Loucy (cell line): Measurements from ENCODE around the gene ZNF516.

Source experiments
- H2AFZ ChIP-seq: fragments of 200-600 bp; sonication (generic); 2 replicates; pipeline ENCODE4 v1.6.0; 2016; ENCODE audit warnings: antibody characterized with exemption, mild to moderate bottlenecking, low read length, moderate library complexity
- H3F3A ChIP-seq: fragments of 200-600 bp; 2 replicates; pipeline ENCODE4 v1.6.0; 2016; ENCODE audit warnings: antibody characterized with exemption, low read depth, mild to moderate bottlenecking
- H3K27me3 ChIP-seq: fragments of 200-600 bp; sonication (generic); 2 replicates; pipeline ENCODE4 v1.6.1; 2014; ENCODE audit warnings: low read length, mild to moderate bottlenecking; ENCODE audit not compliant: insufficient read depth, poor library complexity, severe bottlenecking
- H3K36me3 ChIP-seq: fragments of 200-600 bp; sonication (generic); 2 replicates; pipeline ENCODE4 v1.6.1; 2016; ENCODE audit warnings: low read length; ENCODE audit not compliant: insufficient read depth
- H3K4me1 ChIP-seq: fragments of 200-600 bp; sonication (generic); 2 replicates; pipeline ENCODE4 v1.5.1; 2014; ENCODE audit warnings: low read length, mild to moderate bottlenecking; ENCODE audit not compliant: insufficient read depth, poor library complexity, severe bottlenecking
- H3K4me2 ChIP-seq: fragments of 200-600 bp; sonication (generic); 2 replicates; pipeline ENCODE4 v1.6.0; 2014; ENCODE audit warnings: antibody characterized with exemption, low read length, low read depth, mild to moderate bottlenecking; ENCODE audit not compliant: poor library complexity, severe bottlenecking
- H3K4me3 ChIP-seq: fragments of 200-600 bp; sonication (generic); 2 replicates; pipeline ENCODE4 v1.5.1; 2014; ENCODE audit warnings: low read length, mild to moderate bottlenecking, mixed read lengths; ENCODE audit not compliant: poor library complexity, severe bottlenecking
- H3K79me2 ChIP-seq: fragments of 200-600 bp; sonication (generic); 2 replicates; pipeline ENCODE4 v1.6.1; 2014; ENCODE audit warnings: low read length; ENCODE audit not compliant: insufficient read depth
- H3K9ac ChIP-seq: fragments of 200-600 bp; sonication (generic); 2 replicates; pipeline ENCODE4 v1.6.0; 2014; ENCODE audit warnings: mild to moderate bottlenecking, low read depth, low read length, moderate library complexity; ENCODE audit not compliant: poor library complexity, severe bottlenecking
- H3K9me2 ChIP-seq: fragments of 200-600 bp; sonication (generic); replicated peaks from 2 replicates; pipeline ENCODE4 v1.6.1; 2016; ENCODE audit warnings: low read depth, low read length, mixed read lengths
- H3K9me3 ChIP-seq: fragments of 200-600 bp; sonication (generic); 2 replicates; pipeline ENCODE4 v1.6.1; 2014; ENCODE audit warnings: mild to moderate bottlenecking, antibody characterized with exemption, low read length, low read depth; ENCODE audit not compliant: insufficient read depth
- H4K20me1 ChIP-seq: fragments of 200-600 bp; sonication (generic); 2 replicates; pipeline ENCODE4 v1.6.0; 2014; ENCODE audit warnings: antibody characterized with exemption, low read length, mild to moderate bottlenecking; ENCODE audit not compliant: insufficient read depth, poor library complexity, severe bottlenecking
- CTCF ChIP-seq: fragments of 200-600 bp; sonication (generic); conservative IDR thresholded peaks from 2 replicates; pipeline ENCODE4 v1.5.1; 2014; ENCODE audit warnings: mild to moderate bottlenecking, antibody characterized with exemption, low read length
- EZH2phosphoT487 ChIP-seq: fragments of 200-600 bp; IDR thresholded peaks from 2 replicates; pipeline ENCODE4 v1.6.1; 2018; ENCODE audit warnings: antibody characterized with exemption, mild to moderate bottlenecking, moderate library complexity, borderline replicate concordance

The ZNF516 gene

GRCh38 chr18:76483780-76484179 is 11.3 kb downstream of the ZNF516 start:
- TF ChIP-seq EZH2phosphoT487 (no peak), CTCF (no peak)
- H3K36me3 ChIP-seq: no peaks in the 10 kb centered on the region
- H4K20me1 ChIP-seq: no peaks in the 10 kb centered on the region
- H2AFZ ChIP-seq: no peak overlapping the region
- no peak overlapping the region for H3K9ac ChIP-seq
- H3K4me3 ChIP-seq: no peak overlapping the region
- H3K9me3 ChIP-seq: no peaks in the 10 kb centered on the region
- no peaks in the 10 kb centered on the region for H3F3A ChIP-seq
- H3K4me2 ChIP-seq: no peak overlapping the region
- H3K27me3 ChIP-seq: no peaks in the 10 kb centered on the region
- H3K9me2 ChIP-seq: no peaks in the 10 kb centered on the region
- no peaks in the 10 kb centered on the region for H3K4me1 ChIP-seq
- H3K79me2 ChIP-seq: peaks cover 12% of the 10 kb centered on the region; the same call in 1 of the 2 replicates

- no peaks in the 10 kb centered on the region for H3K4me1 ChIP-seq
- H3K36me3 ChIP-seq: no peaks in the 10 kb centered on the region
- peaks cover 10% of the 10 kb centered on the region; the same call in 1 of the 2 replicates for H3K79me2 ChIP-seq
- no peaks in the 10 kb centered on the region for H3K9me3 ChIP-seq
- no peaks in the 10 kb centered on the region for H3K9me2 ChIP-seq
- no peaks in the 10 kb centered on the region for H3F3A ChIP-seq
- H3K27me3 ChIP-seq: no peaks in the 10 kb centered on the region
- H3K9ac ChIP-seq: no peak overlapping the region
- TF ChIP-seq CTCF: no peak
- TF ChIP-seq EZH2phosphoT487: no peak
- no peaks in the 10 kb centered on the region for H4K20me1 ChIP-seq
- H3K4me3 ChIP-seq: no peak overlapping the region
- H2AFZ ChIP-seq: no peak overlapping the region
- H3K4me2 ChIP-seq: no peak overlapping the region
Observed at GRCh38 chr18:76482971-76483691, 11.9 kb downstream of the ZNF516 start.

GRCh38 chr18:76482267-76482666 is 12.8 kb downstream of the ZNF516 start:
- no peak overlapping the region for H3K4me2 ChIP-seq
- H3F3A ChIP-seq: no peaks in the 10 kb centered on the region
- no peaks in the 10 kb centered on the region for H3K9me3 ChIP-seq
- H2AFZ ChIP-seq: no peak overlapping the region
- no peaks in the 10 kb centered on the region for H3K9me2 ChIP-seq
- peaks cover 4% of the 10 kb centered on the region; the same call in 1 of the 2 replicates for H3K79me2 ChIP-seq
- no peaks in the 10 kb centered on the region for H3K36me3 ChIP-seq
- H3K27me3 ChIP-seq: no peaks in the 10 kb centered on the region
- H4K20me1 ChIP-seq: no peaks in the 10 kb centered on the region
- peaks cover 3% of the 10 kb centered on the region for H3K4me1 ChIP-seq
- no peak overlapping the region for H3K9ac ChIP-seq
- no peak overlapping the region for H3K4me3 ChIP-seq
- TF ChIP-seq CTCF (no peak), EZH2phosphoT487 (no peak)
